B cell (primary cell): ENCODE results near the gene NAV2. TPM values are rescaled to one million over a fixed set of nuclear protein-coding genes. Genes with fewer than 3 reads are reported as not detected.

ENCODE experiments used
- ATAC-seq: fragments of 200-7000 bp; cut with Tn5 transposase; one replicate; pipeline ENCODE4 v1.10.0; 2021; ENCODE audit warnings: low read depth, mild to moderate bottlenecking, moderate number of reproducible peaks, moderate library complexity
- CTCF ChIA-PET: fragments of 350-600 bp; sonication (Branson Sonifier 250); formaldehyde crosslinking; loops from one replicate; lab custom pipeline; 2021; ENCODE audit warnings: antibody characterized with exemption, inconsistent platforms; lab: Charles Lee
- POLR2A ChIA-PET: fragments of 350-600 bp; sonication (Branson Sonifier 250); formaldehyde crosslinking; loops from one replicate; lab custom pipeline; 2021; ENCODE audit warnings: antibody characterized with exemption; lab: Charles Lee
- DNase-seq: peaks from one replicate; pipeline ENCODE4 v3.0.0; 2013
- H2AFZ ChIP-seq: 2 replicates; pipeline ENCODE4 v1.6.1; 2012; ENCODE audit warnings: mild to moderate bottlenecking, low read depth, low read length; ENCODE audit not compliant: insufficient read depth, poor library complexity, severe bottlenecking
- H3K27ac ChIP-seq, 2 donors: 1 replicate in 1 of 2; 2 replicates in 1 of 2; pipeline ENCODE4 v1.5.1; 2012 to 2013; ENCODE audit warnings: low read length in 2 of 2, mild to moderate bottlenecking in 2 of 2, moderate library complexity in 1 of 2
- H3K27me3 ChIP-seq, 4 experiments: fragments of 200-600 bp in 1 of 4; sonication (generic) in 1 of 4; replicated peaks in 1 of 4; 1 replicate in 2 of 4; 2 replicates in 2 of 4; pipeline versions ENCODE4 v1.6.1 to v1.7.0; 2013 to 2016; ENCODE audit warnings: low read length in 3 of 4, mild to moderate bottlenecking in 2 of 4, mixed read lengths in 1 of 4, moderate library complexity in 1 of 4; ENCODE audit not compliant: insufficient read depth in 4 of 4, control insufficient read depth in 3 of 4; ENCODE audit errors: control extremely low read depth in 1 of 4
- H3K36me3 ChIP-seq, 2 experiments: replicated peaks in 1 of 2; 1 replicate in 1 of 2; 2 replicates in 1 of 2; pipeline versions ENCODE4 v1.6.1 to v1.7.1; 2013; ENCODE audit warnings: low read length in 1 of 2; ENCODE audit not compliant: insufficient read depth in 2 of 2, control insufficient read depth in 1 of 2; ENCODE audit errors: control extremely low read depth in 1 of 2, extremely low read depth in 1 of 2
- H3K4me1 ChIP-seq, 2 donors: fragments of 200-600 bp in 1 of 2; sonication (generic) in 1 of 2; 1 replicate in 1 of 2; 2 replicates in 1 of 2; pipeline versions ENCODE4 v1.5.1 to v1.6.1; 2013 to 2017; ENCODE audit warnings: low read length in 2 of 2; ENCODE audit not compliant: control insufficient read depth in 2 of 2, insufficient read depth in 2 of 2
- H3K4me2 ChIP-seq: replicated peaks from 2 replicates; pipeline ENCODE3; 2012; ENCODE audit warnings: mild to moderate bottlenecking, low read depth, low read length; ENCODE audit not compliant: poor library complexity, severe bottlenecking
- H3K4me3 ChIP-seq, 5 experiments: fragments of 200-600 bp in 1 of 5; sonication (generic) in 1 of 5; 1 replicate in 3 of 5; 2 replicates in 2 of 5; pipeline versions ENCODE4 v1.5.1 to v1.7.0; 2011 to 2016; ENCODE audit warnings: low read length in 4 of 5, mild to moderate bottlenecking in 4 of 5, low read depth in 2 of 5, control low read depth in 1 of 5, moderate library complexity in 1 of 5; ENCODE audit not compliant: insufficient read depth in 1 of 5; ENCODE audit errors: control extremely low read depth in 1 of 5, extremely low read depth in 1 of 5
- H3K79me2 ChIP-seq: fragments of 200-600 bp; sonication (generic); one replicate; pipeline ENCODE4 v1.6.0; 2016; ENCODE audit warnings: low read length; ENCODE audit not compliant: control insufficient read depth, insufficient read depth
- H3K9ac ChIP-seq: fragments of 200-600 bp; sonication (generic); 2 replicates; pipeline ENCODE4 v1.6.1; 2017; ENCODE audit warnings: mild to moderate bottlenecking, low read length, moderate library complexity
- H3K9me3 ChIP-seq, 3 donors: one replicate each; pipeline versions ENCODE4 v1.6.1 to v1.7.1; 2013; ENCODE audit warnings: low read length in 2 of 3; ENCODE audit not compliant: control insufficient read depth in 2 of 3, insufficient read depth in 1 of 3; ENCODE audit errors: control extremely low read depth in 1 of 3
- H4K20me1 ChIP-seq: 2 replicates; pipeline ENCODE4 v1.6.0; 2012; ENCODE audit warnings: mild to moderate bottlenecking, low read length; ENCODE audit not compliant: insufficient read depth, control insufficient read depth, poor library complexity, severe bottlenecking
- H3K27ac Mint-ChIP-seq: one replicate; pipeline ENCODE4 v1.8.0; 2021; ENCODE audit warnings: mixed read lengths
- H3K27me3 Mint-ChIP-seq: one replicate; pipeline ENCODE4 v1.8.0; 2021; ENCODE audit warnings: mixed read lengths
- H3K4me1 Mint-ChIP-seq: one replicate; pipeline ENCODE4 v1.8.0; 2021; ENCODE audit warnings: mixed read lengths
- H3K4me3 Mint-ChIP-seq: one replicate; pipeline ENCODE4 v1.8.0; 2021; ENCODE audit warnings: mixed read lengths
- H3K9me3 Mint-ChIP-seq: one replicate; pipeline ENCODE4 v1.8.0; 2022; ENCODE audit warnings: mixed read lengths; ENCODE audit not compliant: insufficient read depth
- EZH2 ChIP-seq: IDR thresholded peaks from 2 replicates; pipeline ENCODE4 v1.6.1; 2012; ENCODE audit warnings: borderline replicate concordance, low read depth, mild to moderate bottlenecking, moderate library complexity, low read length; ENCODE audit not compliant: insufficient read depth, poor library complexity, severe bottlenecking
- WGBS: methylation state at CpG from one replicate; pipeline ENCODE4 v1.1.5; 2013; ENCODE audit warnings: missing lambda C conversion rate; ENCODE audit not compliant: insufficient coverage; 5-methylcytosine and 5-hydroxymethylcytosine counted together
- intact Hi-C: fragments of 100-400 bp; cut with micrococcal nuclease; formaldehyde crosslinking; loops from one replicate; pipeline ENCODE4 v1.10.0; 2022
- polyA plus RNA-seq: library from polyadenylated mRNA; depleted of rRNA; stranded (reverse); fragments of >200 nt; gene quantifications from 2 replicates; pipeline ENCODE4 v1.2.3, GENCODE V29; 2012
- total RNA-seq, 2 donors: library from RNA; stranded (reverse); fragments of 120-200 nt in 1 of 2; gene quantifications; 1 replicate in 1 of 2; 2 replicates in 1 of 2; pipeline versions ENCODE4 v1.2.3 to v1.2.4, GENCODE V29; 2013 to 2022
- TF ChIP-seq, protein P1 (sequence below): fragments of 200-600 bp; IDR thresholded peaks from one replicate; pipeline ENCODE4 v1.8.0; 2022; ENCODE audit warnings: antibody characterized with exemption, mild to moderate bottlenecking

NAV2 gene
- total and polyA plus RNA-seq, 2 donors (not counting 1 experiment from before 2014, with no cell fraction given): 0.82 to 22.2 TPM

DNA sequence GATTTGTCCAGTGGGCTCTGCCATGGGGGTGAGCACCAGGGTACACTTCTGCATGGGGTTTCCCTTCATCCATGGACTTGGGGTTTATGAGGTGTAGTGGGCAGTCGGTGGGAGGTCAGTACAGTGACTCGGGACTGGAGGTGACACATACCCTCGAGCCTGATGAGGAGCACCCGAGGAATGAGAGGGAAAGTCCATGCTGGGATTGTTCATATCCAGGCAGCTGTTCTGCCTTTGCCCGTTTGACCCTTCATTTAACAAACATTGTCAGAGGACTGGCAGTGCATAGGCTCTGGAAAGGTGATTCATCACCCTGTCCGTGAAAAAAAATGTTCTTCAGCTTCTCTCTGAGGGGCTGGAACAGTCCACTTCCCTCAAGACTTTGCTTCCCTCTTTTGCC, 2.7 kb downstream of the NAV2 start:
- Histone ChIP-seq H3K4me3 (no peak overlapping the region), H3K79me2 (no peaks in the 10 kb centered on the region), H3K27ac (no peak overlapping the region), H3K9ac (no peak overlapping the region), H2AFZ (no peak overlapping the region), H4K20me1 (no peaks in the 10 kb centered on the region), H3K36me3 (no peaks in the 10 kb centered on the region), H3K9me3 (peaks cover 0 to 19% (median 0%) of the 10 kb centered on the region in 3 donors), H3K27me3 (peaks cover 0 to 46% (median 26%) of the 10 kb centered on the region in 4 experiments), H3K4me1 (peaks cover 26 to 30% of the 10 kb centered on the region in 2 donors), H3K4me2 (no peak overlapping the region)
- ChIA-PET CTCF (no interaction called here), POLR2A (no interaction called here)
- TF ChIP-seq, protein P1, sequence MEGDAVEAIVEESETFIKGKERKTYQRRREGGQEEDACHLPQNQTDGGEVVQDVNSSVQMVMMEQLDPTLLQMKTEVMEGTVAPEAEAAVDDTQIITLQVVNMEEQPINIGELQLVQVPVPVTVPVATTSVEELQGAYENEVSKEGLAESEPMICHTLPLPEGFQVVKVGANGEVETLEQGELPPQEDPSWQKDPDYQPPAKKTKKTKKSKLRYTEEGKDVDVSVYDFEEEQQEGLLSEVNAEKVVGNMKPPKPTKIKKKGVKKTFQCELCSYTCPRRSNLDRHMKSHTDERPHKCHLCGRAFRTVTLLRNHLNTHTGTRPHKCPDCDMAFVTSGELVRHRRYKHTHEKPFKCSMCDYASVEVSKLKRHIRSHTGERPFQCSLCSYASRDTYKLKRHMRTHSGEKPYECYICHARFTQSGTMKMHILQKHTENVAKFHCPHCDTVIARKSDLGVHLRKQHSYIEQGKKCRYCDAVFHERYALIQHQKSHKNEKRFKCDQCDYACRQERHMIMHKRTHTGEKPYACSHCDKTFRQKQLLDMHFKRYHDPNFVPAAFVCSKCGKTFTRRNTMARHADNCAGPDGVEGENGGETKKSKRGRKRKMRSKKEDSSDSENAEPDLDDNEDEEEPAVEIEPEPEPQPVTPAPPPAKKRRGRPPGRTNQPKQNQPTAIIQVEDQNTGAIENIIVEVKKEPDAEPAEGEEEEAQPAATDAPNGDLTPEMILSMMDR: no peak
- TF ChIP-seq EZH2: no peak
- no peak overlapping the region for H3K27ac Mint-ChIP-seq
- peaks cover 26% of the 10 kb centered on the region for H3K4me1 Mint-ChIP-seq
- peak overlapping the region; percentile 33 for H3K4me3 Mint-ChIP-seq
- DNase-seq (no peak), ATAC-seq (no peak)
- intact Hi-C loops: loop anchor here (10.0 kb wide), 1 partner anchor 601 kb away; the partner anchor contains the start of gene ZDHHC13
- H3K9me3 Mint-ChIP-seq: no peaks in the 10 kb centered on the region
- H3K27me3 Mint-ChIP-seq: peaks cover 39% of the 10 kb centered on the region
- 100% methylated on average over 1 of the region's 6 CpGs for WGBS

DNA sequence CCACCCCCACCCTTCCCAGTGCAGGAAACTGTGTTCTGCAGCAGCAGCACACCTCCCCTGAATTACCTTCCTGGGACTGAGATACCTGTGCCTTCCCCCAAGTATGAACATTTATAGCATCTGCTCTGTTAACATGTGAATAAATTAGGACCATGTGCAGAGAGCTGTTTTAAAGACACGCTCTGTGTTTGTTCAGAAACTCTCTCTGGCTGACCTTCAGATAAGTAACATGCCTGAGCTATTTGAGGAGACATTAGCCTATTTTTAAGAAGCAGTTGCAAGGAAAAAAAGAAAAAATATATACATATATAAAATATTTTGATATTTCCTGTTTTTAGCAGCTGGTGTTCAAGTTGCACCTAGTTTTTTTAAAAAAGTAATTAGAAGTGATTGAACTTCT, 5.4 kb downstream of the NAV2 start:
- no peak overlapping the region for H3K4me2 ChIP-seq
- H3K27me3 ChIP-seq: peaks cover 0 to 43% (median 24%) of the 10 kb centered on the region in 4 experiments
- no peak overlapping the region for H3K27ac ChIP-seq
- peaks cover 19 to 20% of the 10 kb centered on the region in 2 donors for H3K4me1 ChIP-seq
- no peak overlapping the region for H3K4me3 ChIP-seq
- no peak overlapping the region for H2AFZ ChIP-seq
- ATAC-seq (no peak), DNase-seq (no peak)
- no peaks in the 10 kb centered on the region for H3K9me3 Mint-ChIP-seq
- ChIA-PET POLR2A (no interaction called here), CTCF (no interaction called here)
- H3K9me3 ChIP-seq: peaks cover 0 to 17% (median 0%) of the 10 kb centered on the region in 3 donors
- no peaks in the 10 kb centered on the region for H3K79me2 ChIP-seq
- WGBS: no CpG with 5 or more reads among the region's 1 CpG
- TF ChIP-seq EZH2: no peak
- TF ChIP-seq, protein P1: no peak
- no peak overlapping the region for H3K9ac ChIP-seq
- H3K4me3 Mint-ChIP-seq: no peak overlapping the region
- H3K4me1 Mint-ChIP-seq: peaks cover 16% of the 10 kb centered on the region
- H3K27me3 Mint-ChIP-seq: peaks cover 38% of the 10 kb centered on the region
- no peaks in the 10 kb centered on the region for H4K20me1 ChIP-seq
- no peak overlapping the region for H3K27ac Mint-ChIP-seq
- intact Hi-C loops: loop anchor here (10.0 kb wide), 1 partner anchor 603 kb away; the partner anchor contains the start of gene ZDHHC13
- H3K36me3 ChIP-seq: no peaks in the 10 kb centered on the region
